Vagina (tissue), 2 donors: ENCODE data around the gene NUP54.

Experiments used
- CTCF ChIP-seq, 3 experiments: fragments of 450-650 bp in 2 of 3; fragments of 200-600 bp in 1 of 3; sonication (generic) in 1 of 3; IDR thresholded peaks; one replicate each; pipeline ENCODE4 v1.5.1; 2017 to 2019; ENCODE audit warnings: antibody characterized with exemption in 3 of 3, mild to moderate bottlenecking in 2 of 3, moderate library complexity in 2 of 3
- POLR2A ChIP-seq, 2 donors: fragments of 450-650 bp; IDR thresholded peaks; one replicate each; pipeline ENCODE4 v1.6.1; 2017; ENCODE audit warnings: antibody characterized with exemption in 2 of 2, mild to moderate bottlenecking in 2 of 2, moderate library complexity in 2 of 2

- TF ChIP-seq POLR2A (IDR thresholded peaks at IDR 0.05) (no peak), CTCF (IDR thresholded peaks at IDR 0.05) (no peak)
These were observed 34.3 kb upstream of the NUP54 start for GRCh38 chr4:76182463-76182862.
